BLaER1 treated with 17β-estradiol and CSF1 and Interleukin-3, amounts not matched to agents 10 nM and 100 nM (cell line): ENCODE data around the gene PKD1.
"Not testable (repeated sequence)": the region's sequence is repeated elsewhere in the genome, so short reads cannot be mapped to it uniquely, and the experiment has no call there.

Source experiments
- H3K27ac ChIP-seq, 11 experiments: shearing (Covaris generic); formaldehyde crosslinking; 2 replicates each; pipeline ENCODE4 v1.8.1; 2022
- H3K27me3 ChIP-seq, 11 experiments: shearing (Covaris generic); formaldehyde crosslinking; 2 replicates each; pipeline ENCODE4 v1.8.1; 2022
- H3K36me3 ChIP-seq, 11 experiments: shearing (Covaris generic); formaldehyde crosslinking; 2 replicates each; pipeline ENCODE4 v1.8.1; 2022
- H3K4me1 ChIP-seq, 10 experiments: shearing (Covaris generic); formaldehyde crosslinking; 2 replicates each; pipeline ENCODE4 v1.8.1; 2022
- H3K4me2 ChIP-seq, 11 experiments: shearing (Covaris generic); formaldehyde crosslinking; 2 replicates each; pipeline ENCODE4 v1.8.1; 2022
- H3K4me3 ChIP-seq, 10 experiments: shearing (Covaris generic); formaldehyde crosslinking; 2 replicates each; pipeline ENCODE4 v1.8.1; 2022
- H3K9ac ChIP-seq, 11 experiments: shearing (Covaris generic); formaldehyde crosslinking; 2 replicates each; pipeline ENCODE4 v1.8.1; 2022
- H3K9me3 ChIP-seq, 11 experiments: shearing (Covaris generic); formaldehyde crosslinking; replicated peaks in 1 of 11; 2 replicates each; pipeline ENCODE4 v1.8.1; 2022
- H4K20me1 ChIP-seq, 11 experiments: shearing (Covaris generic); formaldehyde crosslinking; 2 replicates each; pipeline ENCODE4 v1.8.1; 2022
- Cebpa-rat ChIP-seq, 11 experiments: shearing (Covaris generic); IDR thresholded peaks; 2 replicates each; pipeline ENCODE4 v1.8.1; 2022

Gene PKD1

DNA sequence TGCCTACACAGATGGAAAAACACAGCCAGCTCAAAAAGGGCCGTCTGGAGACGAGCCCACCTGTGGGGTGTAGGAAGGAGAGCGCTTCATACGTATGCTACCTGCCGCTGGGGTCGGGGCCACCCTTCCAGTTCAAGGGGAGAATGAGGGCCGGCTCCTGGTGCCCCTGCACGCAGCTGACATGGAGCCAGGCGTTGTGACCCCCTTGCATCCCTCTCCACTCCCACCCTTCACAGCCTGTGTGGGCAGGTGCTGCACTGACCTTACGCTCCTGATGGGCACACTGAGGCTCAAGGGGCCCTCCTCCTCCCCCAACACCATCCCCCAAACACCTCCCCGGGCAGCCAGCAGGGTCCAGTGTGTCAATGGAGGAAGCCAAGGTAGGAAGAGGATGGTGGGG, 10.1 kb downstream of the PKD1 start:
- H3K27me3 ChIP-seq, H3K36me3 ChIP-seq, H3K9me3 ChIP-seq: not testable (repeated sequence)
- Histone ChIP-seq H4K20me1 (peaks cover 64 to 90% (median 77%) of the 10 kb centered on the region in 11 experiments; a peak in 20 of 22 replicates), H3K27ac (peak overlapping the region in 10 of 11 experiments; percentile 42 to 77 (median 74); a peak in 20 of 22 replicates), H3K9ac (peak overlapping the region; percentile 47 to 79 (median 74); a peak in 19 of 22 replicates), H3K4me3 (peak overlapping the region in 8 of 10 experiments; percentile 25 to 51 (median 40); a peak in 7 of 20 replicates), H3K4me2 (peak overlapping the region; percentile 82 to 94 (median 90)), H3K4me1 (peaks cover 57 to 78% (median 67%) of the 10 kb centered on the region in 10 experiments)

DNA sequence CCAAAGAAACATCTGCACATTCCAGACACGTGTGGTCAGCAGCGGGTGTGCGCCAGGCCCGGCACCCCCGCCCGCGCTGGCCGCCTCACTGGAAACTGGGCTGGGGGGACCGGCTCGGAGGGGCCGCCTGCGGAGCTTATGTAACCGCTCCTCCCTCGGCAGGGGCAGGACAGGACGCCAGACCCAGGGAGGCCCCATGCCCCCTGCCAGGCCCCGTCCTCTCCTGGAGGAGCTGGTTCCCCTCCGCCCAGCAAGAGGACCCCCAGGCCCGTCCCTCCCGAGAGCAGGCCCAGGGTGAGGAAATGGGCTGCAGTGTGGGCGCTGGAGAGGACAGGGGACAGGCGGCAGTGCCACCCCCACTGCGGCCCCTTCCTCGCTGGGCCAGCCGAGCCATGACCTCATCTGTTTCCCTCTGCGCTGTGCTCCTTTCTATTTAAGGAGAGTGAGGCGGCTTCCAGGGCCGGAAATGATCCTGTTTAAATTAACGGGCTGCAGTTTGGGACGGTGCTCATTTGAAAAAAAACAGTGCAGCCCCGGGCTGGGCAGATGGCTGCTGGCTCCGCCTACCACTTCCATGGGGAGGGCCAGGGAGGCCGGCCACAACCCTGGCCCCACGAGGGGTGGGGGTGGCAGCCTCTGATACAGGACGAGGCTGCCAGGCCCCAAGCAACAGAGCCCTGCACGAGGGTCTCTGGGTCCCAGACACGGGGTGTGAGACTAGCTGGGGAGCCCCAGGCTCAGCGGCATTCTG, 10.8 kb downstream of the PKD1 start:
- peak overlapping the region in 10 of 11 experiments; percentile 42 to 77 (median 74); a peak in 20 of 22 replicates for H3K27ac ChIP-seq

DNA sequence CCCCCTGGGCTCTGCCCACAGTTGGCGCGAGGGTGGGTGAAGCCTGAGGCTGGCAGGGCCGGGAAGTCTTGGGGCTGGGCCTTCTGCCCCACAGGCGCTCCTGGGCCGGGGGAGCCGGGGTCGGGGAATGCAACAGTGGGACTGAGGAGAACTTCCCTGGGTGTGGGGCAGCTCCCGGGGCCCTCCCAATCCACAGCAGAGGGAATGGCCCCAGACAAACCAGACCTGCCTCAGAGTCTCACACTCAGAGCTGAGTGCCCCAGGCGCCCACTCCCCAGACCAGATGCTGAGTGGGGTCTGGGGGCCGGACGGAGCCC, 11.4 kb downstream of the PKD1 start:
- peak overlapping the region in 8 of 10 experiments; percentile 28 to 59 (median 43); a peak in 13 of 20 replicates for H3K4me3 ChIP-seq
- H3K9me3 ChIP-seq, H3K27me3 ChIP-seq, H3K36me3 ChIP-seq: not testable (repeated sequence)
- H3K9ac ChIP-seq, result peak overlapping the region; percentile 47 to 79 (median 74); a peak in 21 of 22 replicates
- peaks cover 48 to 66% (median 55%) of the 10 kb centered on the region in 10 experiments for H3K4me1 ChIP-seq
- H3K27ac ChIP-seq, result peak overlapping the region in 10 of 11 experiments; percentile 42 to 77 (median 74); a peak in 20 of 22 replicates
- H3K4me2 ChIP-seq, result peak overlapping the region; percentile 82 to 94 (median 90)
- H4K20me1 ChIP-seq, result peaks cover 61 to 90% (median 78%) of the 10 kb centered on the region in 11 experiments; a peak in 20 of 22 replicates

More for the DNA sequence above, 10.8 kb downstream of the PKD1 start:
- H3K4me2 ChIP-seq, result peak overlapping the region; percentile 82 to 94 (median 90)
- peaks cover 51 to 71% (median 60%) of the 10 kb centered on the region in 10 experiments for H3K4me1 ChIP-seq
- H3K4me3 ChIP-seq, result peak overlapping the region; percentile 25 to 59 (median 42); a peak in 15 of 20 replicates
- H3K27me3 ChIP-seq, H3K36me3 ChIP-seq, H3K9me3 ChIP-seq: not testable (repeated sequence)
- H4K20me1 ChIP-seq, result peaks cover 61 to 90% (median 77%) of the 10 kb centered on the region in 11 experiments; a peak in 20 of 22 replicates
- peak overlapping the region; percentile 47 to 79 (median 74); a peak in 21 of 22 replicates for H3K9ac ChIP-seq

DNA sequence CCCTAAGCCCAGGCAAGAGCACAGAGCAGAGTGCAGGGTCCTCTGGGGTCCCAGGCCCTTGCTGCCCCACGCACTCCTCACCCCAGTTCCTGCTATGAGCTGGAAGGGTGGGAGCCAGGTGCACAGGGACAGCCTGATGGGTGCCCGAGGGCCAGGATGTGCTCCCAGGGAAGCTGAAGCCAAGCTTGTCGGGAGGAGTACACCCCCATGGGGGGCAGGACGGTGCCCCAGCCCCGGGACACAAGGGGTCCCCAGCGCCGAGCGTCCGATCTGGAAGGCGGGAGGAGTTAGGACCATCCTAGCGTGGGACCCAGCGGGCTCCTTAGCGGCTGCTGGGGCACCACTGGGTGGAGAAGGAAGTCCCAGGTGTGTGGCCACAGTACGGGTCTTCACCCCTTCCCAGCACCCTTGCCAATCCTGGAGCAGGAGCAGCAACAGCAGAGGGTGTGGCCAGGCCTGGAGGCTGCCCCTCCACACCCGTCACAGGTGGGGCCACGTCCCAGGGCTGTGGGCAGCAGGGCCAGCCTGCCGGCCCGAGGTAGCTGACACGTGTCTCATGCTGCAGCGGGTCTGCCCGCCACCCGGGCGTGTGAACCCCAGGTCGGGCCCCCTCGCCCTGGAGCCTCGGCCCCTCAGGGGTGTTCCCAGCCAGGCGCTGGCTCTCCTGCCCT, 11.9 kb downstream of the PKD1 start:
- Histone ChIP-seq H4K20me1 (peaks cover 65 to 92% (median 80%) of the 10 kb centered on the region in 11 experiments; a peak in 20 of 22 replicates), H3K4me3 (peak overlapping the region in 3 of 10 experiments; percentile 36 to 51 (median 42); a peak in 2 of 20 replicates), H3K4me2 (peak overlapping the region; percentile 82 to 94 (median 90)), H3K27ac (peak overlapping the region in 10 of 11 experiments; percentile 42 to 77 (median 74); a peak in 18 of 22 replicates), H3K9ac (peak overlapping the region; percentile 47 to 79 (median 74); a peak in 20 of 22 replicates), H3K4me1 (peaks cover 43 to 61% (median 50%) of the 10 kb centered on the region in 10 experiments)
- H3K27me3 ChIP-seq, H3K36me3 ChIP-seq, H3K9me3 ChIP-seq: not testable (repeated sequence)

DNA sequence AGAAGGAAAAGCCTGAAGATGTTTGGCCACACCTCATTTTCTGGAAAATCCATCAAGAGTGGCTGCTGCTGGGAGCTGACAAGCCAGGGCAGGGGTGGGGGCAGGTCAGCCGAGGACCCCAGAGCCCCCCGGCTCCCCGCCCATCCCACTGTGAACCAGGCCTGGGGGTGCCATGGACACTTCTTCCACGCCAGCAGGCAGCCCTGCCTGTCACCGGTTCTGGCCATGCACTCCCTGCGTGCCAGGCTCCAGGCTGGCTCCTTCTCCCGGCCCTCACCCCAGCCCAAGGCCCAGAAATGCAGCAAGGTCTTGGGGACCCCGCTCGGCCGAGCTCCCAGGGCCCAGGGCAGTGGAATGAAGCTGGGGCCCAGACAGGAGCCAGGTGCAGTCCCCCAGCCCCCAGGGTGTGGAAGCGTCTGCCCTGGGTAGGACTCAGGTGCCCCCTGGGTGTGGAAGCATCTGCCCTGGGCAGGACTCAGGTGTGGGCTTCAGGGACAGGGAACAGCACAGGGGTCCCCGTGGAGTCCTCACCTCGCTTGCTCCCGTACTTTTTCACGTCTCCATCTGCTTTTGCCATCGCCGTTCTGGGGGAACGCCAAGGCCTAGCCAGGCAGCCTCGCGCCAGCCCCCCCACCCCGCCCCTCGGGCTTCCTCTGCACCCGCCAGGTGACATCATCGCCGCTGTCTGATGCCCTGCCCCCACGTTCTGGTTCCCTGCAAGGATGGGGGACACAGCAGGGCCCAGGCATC, 12.6 kb downstream of the PKD1 start:
- H3K9ac ChIP-seq, H3K4me3 ChIP-seq, H3K36me3 ChIP-seq, H3K27me3 ChIP-seq, H3K27ac ChIP-seq, H3K9me3 ChIP-seq: not testable (repeated sequence)
- H3K4me1 ChIP-seq, result peaks cover 37 to 56% (median 44%) of the 10 kb centered on the region in 10 experiments
- peak overlapping the region in 1 of 11 experiments; percentile 90; a peak in 2 of 22 replicates for H3K4me2 ChIP-seq
- peaks cover 67 to 92% (median 74%) of the 10 kb centered on the region in 11 experiments; a peak in 20 of 22 replicates for H4K20me1 ChIP-seq

DNA sequence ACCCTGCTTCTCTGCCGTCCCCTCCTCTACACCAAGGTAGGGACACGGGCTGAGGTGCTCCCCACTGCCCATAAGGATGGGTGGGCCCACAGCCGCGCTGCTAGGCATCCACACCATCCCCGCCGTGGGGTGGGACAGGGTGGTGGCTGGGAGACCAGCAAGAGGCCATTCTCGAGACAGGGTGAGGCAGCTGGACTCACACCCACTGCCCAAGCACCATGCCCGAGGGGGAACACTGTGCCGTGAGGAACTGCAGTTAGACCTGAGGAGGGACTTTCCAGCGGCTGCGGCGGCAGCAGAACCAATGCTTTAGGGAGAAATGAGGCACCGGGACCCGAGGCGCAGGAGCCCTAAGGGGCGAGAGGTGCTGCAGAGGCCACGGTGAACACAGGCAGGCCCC, 13.3 kb downstream of the PKD1 start:
- Histone ChIP-seq H4K20me1 (peaks cover 67 to 92% (median 72%) of the 10 kb centered on the region in 11 experiments; a peak in 20 of 22 replicates), H3K27ac (no peak overlapping the region), H3K9me3 (no peaks in the 10 kb centered on the region), H3K4me3 (no peak overlapping the region), H3K9ac (peak overlapping the region in 1 of 11 experiments; percentile 33; a peak in 2 of 22 replicates), H3K36me3 (no peaks in the 10 kb centered on the region), H3K27me3 (no peaks in the 10 kb centered on the region), H3K4me1 (peaks cover 34 to 54% (median 41%) of the 10 kb centered on the region in 10 experiments), H3K4me2 (no peak overlapping the region)
- no peak for TF ChIP-seq Cebpa-rat (IDR thresholded peaks at IDR 0.05)

DNA sequence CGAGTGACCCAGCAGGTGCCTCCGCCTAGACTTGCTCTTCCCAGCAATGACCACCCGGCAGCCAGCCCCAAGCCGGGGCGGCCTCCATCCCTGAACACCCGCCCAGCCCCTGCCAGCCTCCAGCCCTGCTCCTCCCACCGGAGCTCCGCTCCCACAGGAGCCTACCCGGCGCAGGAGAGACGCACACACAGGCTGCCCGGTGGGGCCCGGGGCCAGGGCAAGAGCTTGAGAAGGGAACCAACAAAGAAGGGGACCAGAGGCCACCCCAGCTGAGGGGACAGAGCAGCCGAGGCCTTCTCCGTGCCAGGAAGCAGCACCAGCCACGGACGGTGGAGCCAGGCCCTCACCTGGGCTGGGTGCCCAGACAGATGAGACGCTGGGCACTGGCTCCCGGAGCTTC, 13.8 kb downstream of the PKD1 start:
- no peak overlapping the region for H3K4me3 ChIP-seq
- TF ChIP-seq Cebpa-rat (IDR thresholded peaks at IDR 0.05), result no peak
- peaks cover 29 to 48% (median 36%) of the 10 kb centered on the region in 10 experiments for H3K4me1 ChIP-seq
- peak overlapping the region in 2 of 11 experiments; percentile 24 to 28; a peak in 3 of 22 replicates for H3K4me2 ChIP-seq
- H3K9ac ChIP-seq, result no peak overlapping the region
- no peaks in the 10 kb centered on the region for H3K27me3 ChIP-seq
- H4K20me1 ChIP-seq, result peaks cover 61 to 92% (median 71%) of the 10 kb centered on the region in 11 experiments; a peak in 20 of 22 replicates
- peaks cover 0 to 3% (median 0%) of the 10 kb centered on the region in 11 experiments; a peak in 1 of 22 replicates for H3K36me3 ChIP-seq
- H3K9me3 ChIP-seq, result no peaks in the 10 kb centered on the region
- H3K27ac ChIP-seq, result no peak overlapping the region

DNA sequence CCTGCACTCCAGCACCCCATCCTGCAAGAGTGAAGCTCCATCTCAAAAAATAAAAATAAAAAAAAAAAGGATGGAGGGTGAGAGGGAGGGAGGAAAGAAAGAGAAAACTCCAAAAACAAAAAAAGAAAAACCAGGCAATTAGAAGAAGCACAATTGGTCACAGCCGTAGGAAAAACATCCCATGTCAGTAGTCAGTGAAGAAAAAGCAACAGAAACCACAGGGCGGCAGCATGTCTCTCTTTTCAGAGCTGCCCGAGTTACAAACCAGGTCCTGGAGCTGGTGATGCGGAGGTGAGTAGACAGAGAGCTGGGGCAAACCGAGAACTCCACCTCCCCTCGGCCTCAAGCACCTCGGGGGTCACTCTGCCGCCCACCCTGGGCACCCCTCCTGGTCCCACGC, 14.4 kb downstream of the PKD1 start:
- Histone ChIP-seq H3K4me2 (peak overlapping the region in 2 of 11 experiments; percentile 24 to 28; a peak in 2 of 22 replicates), H4K20me1 (peaks cover 56 to 92% (median 65%) of the 10 kb centered on the region in 11 experiments; a peak in 20 of 22 replicates)

DNA sequence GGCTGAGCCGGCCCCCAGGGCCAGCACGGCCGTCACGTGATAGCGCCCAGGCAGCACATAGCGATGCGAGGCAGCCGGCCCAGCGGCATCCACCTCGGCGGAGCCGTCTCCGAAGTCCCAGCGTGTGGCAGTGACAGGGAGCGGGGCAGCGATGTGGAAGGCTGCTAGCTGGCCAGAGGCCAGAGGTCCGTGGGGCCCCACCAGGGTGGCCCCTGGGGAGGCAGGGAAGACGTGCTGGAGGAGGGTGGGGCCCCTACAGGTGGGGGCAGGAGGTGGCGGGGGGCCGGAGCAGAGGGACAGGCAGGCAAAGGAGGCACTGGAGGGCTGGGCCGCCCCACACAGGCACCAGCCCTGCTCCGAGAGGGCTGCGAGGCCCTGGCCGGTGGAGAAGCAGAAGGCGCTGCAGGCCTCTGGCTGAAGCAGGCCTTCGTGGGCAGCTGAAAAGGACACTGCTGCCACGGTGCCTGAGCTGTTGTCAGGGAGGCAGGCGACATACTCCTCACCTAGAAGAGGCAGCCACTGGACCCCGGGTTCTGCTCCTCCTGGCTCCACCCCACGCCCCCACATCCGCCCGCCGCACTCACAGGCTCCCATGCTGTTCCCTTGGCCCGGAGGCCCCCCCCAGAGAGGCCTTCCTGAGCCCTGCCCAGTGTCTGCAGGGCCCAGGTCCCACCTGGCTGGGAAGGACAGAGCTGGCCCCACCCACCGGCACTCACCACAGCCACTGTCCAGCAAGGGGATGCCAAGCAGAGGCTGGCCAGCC, 17.6 kb downstream of the PKD1 start:
- not testable (repeated sequence) for H3K4me3 ChIP-seq, H3K9me3 ChIP-seq, H3K27ac ChIP-seq, H3K4me2 ChIP-seq, H3K27me3 ChIP-seq, H3K9ac ChIP-seq
- Histone ChIP-seq H4K20me1 (peaks cover 29 to 90% (median 44%) of the 10 kb centered on the region in 11 experiments; a peak in 20 of 22 replicates), H3K36me3 (peaks cover 0 to 27% (median 6%) of the 10 kb centered on the region in 11 experiments; a peak in 12 of 22 replicates), H3K4me1 (peaks cover 0 to 13% (median 2%) of the 10 kb centered on the region in 10 experiments; a peak in 7 of 20 replicates)

More for the DNA sequence above, 14.4 kb downstream of the PKD1 start:
- not testable (repeated sequence) for H3K9ac ChIP-seq, H3K9me3 ChIP-seq, H3K4me3 ChIP-seq, H3K27me3 ChIP-seq, H3K27ac ChIP-seq, H3K36me3 ChIP-seq
- H3K4me1 ChIP-seq, result peaks cover 23 to 43% (median 30%) of the 10 kb centered on the region in 10 experiments

DNA sequence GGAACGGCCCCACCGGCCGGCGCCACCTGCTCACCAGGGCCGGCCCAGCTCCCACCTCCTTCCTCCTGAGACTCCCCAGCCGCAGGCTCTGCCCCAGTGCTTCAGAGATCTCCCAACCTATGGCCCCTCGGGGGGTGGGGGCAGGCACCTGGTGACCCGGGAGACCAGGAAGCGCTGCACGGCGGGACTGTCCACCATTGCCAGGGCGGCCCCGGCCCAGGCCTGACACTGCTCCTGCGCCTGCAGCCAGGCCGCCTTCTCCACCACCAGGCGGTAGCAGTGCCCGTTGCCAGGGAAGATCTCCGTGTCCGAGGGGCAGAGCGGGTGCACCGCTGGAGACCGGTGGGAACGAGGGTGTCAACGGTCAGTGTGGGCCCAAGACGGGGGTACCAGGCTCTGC, 18.4 kb downstream of the PKD1 start:
- not testable (repeated sequence) for H3K27ac ChIP-seq, H3K9ac ChIP-seq, H3K9me3 ChIP-seq, H3K27me3 ChIP-seq, H3K4me3 ChIP-seq, H3K4me2 ChIP-seq
- Histone ChIP-seq H4K20me1 (peaks cover 22 to 82% (median 37%) of the 10 kb centered on the region in 11 experiments; a peak in 20 of 22 replicates), H3K36me3 (peaks cover 0 to 27% (median 6%) of the 10 kb centered on the region in 11 experiments; a peak in 12 of 22 replicates), H3K4me1 (peaks cover 0 to 10% (median 2%) of the 10 kb centered on the region in 10 experiments; a peak in 7 of 20 replicates)

DNA sequence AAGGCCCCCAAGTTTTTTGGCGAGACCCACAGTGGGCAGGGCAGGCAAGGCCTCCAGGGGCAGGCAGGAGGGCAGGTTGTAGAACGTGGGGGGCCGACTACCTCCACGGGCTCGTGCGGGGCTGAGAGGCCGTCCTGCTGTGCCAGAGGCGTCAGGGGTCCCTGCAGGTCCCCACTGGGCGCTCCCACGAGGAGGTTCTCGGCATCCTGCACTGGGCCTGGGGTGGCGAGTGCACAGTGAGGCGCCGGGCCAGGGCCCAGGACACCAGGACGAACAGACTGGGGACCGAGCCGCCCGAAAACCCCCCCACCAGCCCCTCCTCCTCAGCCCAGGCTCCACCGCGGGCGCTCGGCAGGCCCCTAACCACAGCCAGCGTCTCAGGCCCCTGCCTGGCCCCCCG, 19.3 kb downstream of the PKD1 start:
- not testable (repeated sequence) for H3K9ac ChIP-seq, H3K27ac ChIP-seq
- H4K20me1 ChIP-seq, result peaks cover 13 to 79% (median 28%) of the 10 kb centered on the region in 11 experiments; a peak in 20 of 22 replicates

More for the DNA sequence above, 19.3 kb downstream of the PKD1 start:
- not testable (repeated sequence) for H3K9me3 ChIP-seq, H3K4me3 ChIP-seq, H3K27me3 ChIP-seq, H3K4me2 ChIP-seq, H3K4me1 ChIP-seq
- peaks cover 0 to 36% (median 11%) of the 10 kb centered on the region in 11 experiments; a peak in 15 of 22 replicates for H3K36me3 ChIP-seq
